ENCODE data around the gene FHOD1.

The FHOD1 gene

GRCh38 chr16:67192781-67193361 is 54.4 kb downstream of the FHOD1 start:
- Histone ChIP-seq H3K4me3 (ENCODE audit: low read depth, low read length) (peak overlapping the region; percentile 100), H3K27ac (ENCODE audit: low read depth, low read length) (peak overlapping the region; percentile 82; the same call in 1 of the 2 replicates), H3K9me3 (ENCODE audit: control insufficient read depth, insufficient read depth, low read depth, low read length) (no peaks in the 10 kb centered on the region), H3K27me3 (ENCODE audit: control insufficient read depth, insufficient read depth, low read length) (no peaks in the 10 kb centered on the region), H3K4me1 (ENCODE audit: control insufficient read depth, insufficient read depth, low read length) (peaks cover 7% of the 10 kb centered on the region; the same call in 1 of the 2 replicates), H3K9ac (ENCODE audit: low read length) (peak overlapping the region; percentile 90), H3K36me3 (ENCODE audit: control insufficient read depth, insufficient read depth, low read length) (peaks cover 46% of the 10 kb centered on the region)

DNA sequence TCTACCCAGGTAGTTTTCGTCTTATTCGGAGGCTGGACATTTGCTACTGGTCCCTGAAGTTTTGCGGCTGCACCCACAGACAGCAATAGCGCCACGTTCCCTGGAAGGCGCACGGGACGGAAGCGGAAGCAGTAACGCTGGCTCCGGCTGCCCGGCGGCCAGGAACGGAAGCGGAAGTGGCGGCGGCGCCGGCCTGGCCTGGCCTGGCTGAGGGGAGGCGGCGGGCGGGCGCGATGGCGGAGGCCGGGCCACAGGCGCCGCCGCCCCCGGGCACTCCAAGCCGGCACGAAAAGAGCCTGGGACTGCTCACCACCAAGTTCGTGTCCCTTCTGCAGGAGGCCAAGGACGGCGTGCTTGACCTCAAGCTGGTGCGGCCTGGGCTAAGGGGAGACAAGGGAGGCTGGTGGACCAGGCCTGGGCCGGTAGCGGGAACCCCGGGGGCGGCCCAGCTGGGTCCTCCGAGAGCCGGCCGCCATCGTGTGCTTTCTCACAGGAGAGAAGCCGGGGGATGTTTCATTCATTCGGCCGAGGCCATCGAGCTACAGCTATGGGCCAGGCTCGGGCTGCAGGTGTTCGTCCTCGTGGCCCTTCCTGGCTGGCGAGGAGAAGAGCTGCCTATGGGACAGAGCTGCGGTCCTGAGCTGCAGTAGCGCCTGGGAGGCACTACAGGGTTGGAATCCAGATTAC is 55.1 kb downstream of the FHOD1 start, which contains the start of gene E2F4:
E2F4 (plus strand) TSS at position 161 of the 687 bp plus-strand sequence; CDS start at position 234, 73 bp downstream.
- peaks cover 8% of the 10 kb centered on the region; the same call in 1 of the 2 replicates for H3K4me1 ChIP-seq (ENCODE audit: control insufficient read depth, insufficient read depth, low read length)
- no peaks in the 10 kb centered on the region for H3K9me3 ChIP-seq (ENCODE audit: control insufficient read depth, insufficient read depth, low read depth, low read length)
- H3K4me3 ChIP-seq (ENCODE audit: low read depth, low read length) = peak within 1 kb of the TSS; percentile 100
- no peaks in the 10 kb centered on the region for H3K27me3 ChIP-seq (ENCODE audit: control insufficient read depth, insufficient read depth, low read length)
- peak within 1 kb of the TSS; percentile 90 for H3K9ac ChIP-seq (ENCODE audit: low read length)
- H3K36me3 ChIP-seq (ENCODE audit: control insufficient read depth, insufficient read depth, low read length) = peaks cover 39% of the 10 kb centered on the region
- H3K27ac ChIP-seq (ENCODE audit: low read depth, low read length) = peak within 1 kb of the TSS; percentile 82

GRCh38 chr16:67191411-67191994 is 55.8 kb downstream of the FHOD1 start:
- Histone ChIP-seq H3K4me3 (ENCODE audit: low read depth, low read length) (peak overlapping the region; percentile 100), H3K27me3 (ENCODE audit: control insufficient read depth, insufficient read depth, low read length) (peaks cover 3% of the 10 kb centered on the region; the same call in 1 of the 2 replicates), H3K9me3 (ENCODE audit: control insufficient read depth, insufficient read depth, low read depth, low read length) (no peaks in the 10 kb centered on the region), H3K4me1 (ENCODE audit: control insufficient read depth, insufficient read depth, low read length) (peaks cover 14% of the 10 kb centered on the region; the same call in 1 of the 2 replicates), H3K27ac (ENCODE audit: low read depth, low read length) (no peak overlapping the region), H3K9ac (ENCODE audit: low read length) (no peak overlapping the region), H3K36me3 (ENCODE audit: control insufficient read depth, insufficient read depth, low read length) (peaks cover 33% of the 10 kb centered on the region)

DNA sequence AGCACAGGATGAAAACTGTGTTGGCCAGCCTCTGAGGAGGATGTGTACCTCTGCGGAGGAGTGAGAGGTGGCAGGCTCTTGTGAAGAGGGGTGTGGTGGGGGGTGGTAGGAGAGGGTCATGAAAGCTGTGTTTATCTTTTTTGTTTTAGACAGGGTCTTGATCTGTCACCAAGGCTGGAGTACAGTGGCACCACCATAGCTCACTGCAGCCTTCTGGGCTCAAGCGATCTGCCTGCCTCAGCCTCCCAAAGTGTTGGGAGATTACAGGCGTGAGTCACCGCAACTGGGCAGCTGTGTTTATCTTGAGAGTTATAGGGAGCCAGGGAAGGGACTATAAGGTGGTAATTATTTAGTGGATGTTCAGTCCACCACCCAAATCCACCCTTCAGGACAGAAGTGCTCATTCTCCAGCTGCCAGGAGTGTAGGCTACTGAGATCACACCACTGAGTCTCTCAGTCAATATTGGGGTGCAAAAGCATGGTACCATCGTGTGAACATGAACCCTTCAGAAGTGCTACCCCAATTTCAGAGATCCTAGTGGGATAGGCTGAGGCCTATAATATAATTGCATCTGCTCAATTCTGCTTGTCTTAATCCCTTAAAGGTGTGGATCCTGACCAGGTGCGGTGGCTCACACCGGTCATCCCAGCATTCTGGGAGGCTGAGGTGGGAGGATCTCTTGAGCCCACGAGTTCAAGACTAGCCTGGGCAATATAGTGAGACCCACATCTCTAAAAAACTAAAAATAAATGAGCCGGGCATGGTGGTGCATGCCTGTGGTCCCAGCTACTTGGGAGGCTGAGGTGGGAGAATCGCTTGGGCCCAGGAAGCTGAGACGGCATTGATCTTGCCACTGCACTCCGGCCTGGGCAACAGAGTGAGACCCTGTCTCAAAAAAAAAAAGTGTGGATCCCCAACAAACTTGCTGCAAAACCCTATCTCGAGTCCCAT is 56.6 kb downstream of the FHOD1 start:
- H3K36me3 ChIP-seq (ENCODE audit: control insufficient read depth, insufficient read depth, low read length) = peaks cover 25% of the 10 kb centered on the region
- no peaks in the 10 kb centered on the region for H3K9me3 ChIP-seq (ENCODE audit: control insufficient read depth, insufficient read depth, low read depth, low read length)
- H3K4me1 ChIP-seq (ENCODE audit: control insufficient read depth, insufficient read depth, low read length) = peaks cover 19% of the 10 kb centered on the region; the same call in 1 of the 2 replicates
- peaks cover 11% of the 10 kb centered on the region for H3K27me3 ChIP-seq (ENCODE audit: control insufficient read depth, insufficient read depth, low read length)
- H3K4me3 ChIP-seq (ENCODE audit: low read depth, low read length) = no peak overlapping the region
- H3K9ac ChIP-seq (ENCODE audit: low read length) = no peak overlapping the region
- no peak overlapping the region for H3K27ac ChIP-seq (ENCODE audit: low read depth, low read length)

- Histone ChIP-seq H3K9ac (ENCODE audit: low read length) (no peak within 1 kb of the TSS), H3K27me3 (ENCODE audit: control insufficient read depth, insufficient read depth, low read length) (peaks cover 17% of the 10 kb centered on the region), H3K36me3 (ENCODE audit: control insufficient read depth, insufficient read depth, low read length) (peaks cover 18% of the 10 kb centered on the region), H3K4me3 (ENCODE audit: low read depth, low read length) (no peak within 1 kb of the TSS), H3K27ac (ENCODE audit: low read depth, low read length) (no peak within 1 kb of the TSS), H3K4me1 (ENCODE audit: control insufficient read depth, insufficient read depth, low read length) (peaks cover 23% of the 10 kb centered on the region; the same call in 1 of the 2 replicates), H3K9me3 (ENCODE audit: control insufficient read depth, insufficient read depth, low read depth, low read length) (no peaks in the 10 kb centered on the region)
These were observed 57.2 kb downstream of the FHOD1 start, which contains the start of gene EXOC3L1 for GRCh38 chr16:67190041-67190440. TSS of gene EXOC3L1 (minus strand) at chr16:67190136. CDS start at chr16:67189676, 460 bp downstream.

DNA sequence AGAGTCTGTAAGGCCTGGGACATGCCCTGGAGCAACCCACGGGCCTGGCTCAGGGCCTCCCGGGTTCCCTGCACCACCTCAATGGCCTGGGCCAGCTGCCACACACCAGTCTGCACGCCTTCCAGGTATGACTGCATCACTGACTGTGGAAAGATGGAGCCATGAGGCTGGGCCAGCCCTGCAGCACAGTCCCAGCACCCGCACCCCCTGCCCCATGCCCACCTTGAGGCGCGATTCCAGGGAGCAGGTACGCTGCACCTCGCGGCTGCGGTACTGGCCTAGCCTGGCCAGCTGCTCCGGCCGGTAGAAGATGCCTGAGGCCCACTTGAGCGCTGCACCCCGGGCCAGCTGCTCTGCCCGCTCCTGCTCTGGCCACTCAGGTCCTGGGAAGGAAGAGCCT is 58.5 kb downstream of the FHOD1 start:
- Histone ChIP-seq H3K4me1 (ENCODE audit: control insufficient read depth, insufficient read depth, low read length) (peaks cover 28% of the 10 kb centered on the region; the same call in 1 of the 2 replicates), H3K36me3 (ENCODE audit: control insufficient read depth, insufficient read depth, low read length) (peaks cover 6% of the 10 kb centered on the region), H3K27me3 (ENCODE audit: control insufficient read depth, insufficient read depth, low read length) (peaks cover 28% of the 10 kb centered on the region), H3K9ac (ENCODE audit: low read length) (no peak overlapping the region), H3K4me3 (ENCODE audit: low read depth, low read length) (no peak overlapping the region), H3K27ac (ENCODE audit: low read depth, low read length) (no peak overlapping the region), H3K9me3 (ENCODE audit: control insufficient read depth, insufficient read depth, low read depth, low read length) (no peaks in the 10 kb centered on the region)

DNA sequence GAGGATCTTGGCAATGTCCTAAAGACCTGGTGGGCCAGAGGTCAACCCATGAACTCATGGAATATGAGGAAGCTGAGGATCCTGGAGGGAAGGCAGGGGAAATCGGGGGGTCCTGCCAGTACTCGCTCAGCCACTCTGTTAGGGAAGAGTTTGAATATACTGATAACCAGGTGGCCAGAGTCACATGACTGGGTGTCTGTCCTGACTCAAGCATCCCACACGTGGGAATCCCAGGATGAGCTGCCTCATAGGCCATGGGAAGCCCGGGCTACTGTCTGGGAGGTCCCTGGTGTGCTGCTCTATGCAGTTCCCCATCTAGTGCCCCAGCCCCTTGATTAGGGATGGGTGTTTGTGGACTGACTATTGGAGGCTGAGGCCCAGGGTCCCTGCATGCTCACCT is 59.0 kb downstream of the FHOD1 start:
- Histone ChIP-seq H3K9ac (ENCODE audit: low read length) (no peak overlapping the region), H3K4me3 (ENCODE audit: low read depth, low read length) (no peak overlapping the region), H3K27ac (ENCODE audit: low read depth, low read length) (no peak overlapping the region), H3K27me3 (ENCODE audit: control insufficient read depth, insufficient read depth, low read length) (peaks cover 28% of the 10 kb centered on the region), H3K36me3 (ENCODE audit: control insufficient read depth, insufficient read depth, low read length) (peaks cover under 1% of the 10 kb centered on the region; the same call in 1 of the 2 replicates), H3K4me1 (ENCODE audit: control insufficient read depth, insufficient read depth, low read length) (peaks cover 28% of the 10 kb centered on the region; the same call in 1 of the 2 replicates), H3K9me3 (ENCODE audit: control insufficient read depth, insufficient read depth, low read depth, low read length) (no peaks in the 10 kb centered on the region)

DNA sequence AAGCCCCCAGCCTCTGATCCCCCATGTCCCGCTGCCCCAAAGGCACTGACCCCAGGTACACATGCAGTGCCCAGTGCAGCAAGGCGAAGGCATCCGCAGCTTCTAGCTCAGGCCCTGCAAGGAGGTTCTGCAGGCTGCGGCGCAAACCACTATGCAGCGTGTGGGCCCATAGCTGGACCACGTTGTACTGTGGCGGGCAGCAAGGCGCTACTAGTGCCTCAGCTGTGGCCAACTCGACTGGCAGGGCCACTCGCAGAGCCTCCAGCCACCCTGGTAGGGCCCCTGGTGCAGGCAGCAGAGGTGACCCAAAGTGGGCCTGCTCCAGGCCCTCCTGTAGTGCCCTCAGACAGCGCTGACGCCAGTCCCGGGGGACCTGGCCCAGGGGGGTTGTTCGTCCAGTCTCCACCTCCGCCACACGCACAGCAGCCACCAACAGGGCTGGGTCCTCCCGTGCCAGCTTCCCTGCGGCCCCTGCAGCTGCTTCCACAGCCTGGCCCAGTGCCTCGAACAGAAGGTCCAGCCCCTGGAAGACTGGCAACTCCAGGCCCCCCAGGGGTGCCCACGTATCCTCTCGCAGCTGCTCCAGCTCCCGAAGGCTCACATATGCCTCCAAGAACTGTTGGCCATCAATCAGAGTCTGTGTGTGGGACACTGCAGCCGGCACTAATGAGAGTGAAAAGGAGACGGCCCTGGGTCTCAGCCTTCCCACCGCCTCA is 59.9 kb downstream of the FHOD1 start:
- Histone ChIP-seq H3K4me3 (ENCODE audit: low read depth, low read length) (no peak overlapping the region), H3K36me3 (ENCODE audit: control insufficient read depth, insufficient read depth, low read length) (no peaks in the 10 kb centered on the region), H3K9me3 (ENCODE audit: control insufficient read depth, insufficient read depth, low read depth, low read length) (no peaks in the 10 kb centered on the region), H3K9ac (ENCODE audit: low read length) (no peak overlapping the region), H3K27me3 (ENCODE audit: control insufficient read depth, insufficient read depth, low read length) (peaks cover 28% of the 10 kb centered on the region), H3K27ac (ENCODE audit: low read depth, low read length) (no peak overlapping the region), H3K4me1 (ENCODE audit: control insufficient read depth, insufficient read depth, low read length) (peaks cover 28% of the 10 kb centered on the region; the same call in 1 of the 2 replicates)

- H3K27me3 ChIP-seq (ENCODE audit: control insufficient read depth, insufficient read depth, low read length) = peaks cover 28% of the 10 kb centered on the region
- no peaks in the 10 kb centered on the region for H3K9me3 ChIP-seq (ENCODE audit: control insufficient read depth, insufficient read depth, low read depth, low read length)
- no peaks in the 10 kb centered on the region for H3K36me3 ChIP-seq (ENCODE audit: control insufficient read depth, insufficient read depth, low read length)
- no peak overlapping the region for H3K4me3 ChIP-seq (ENCODE audit: low read depth, low read length)
- no peak overlapping the region for H3K27ac ChIP-seq (ENCODE audit: low read depth, low read length)
- H3K4me1 ChIP-seq (ENCODE audit: control insufficient read depth, insufficient read depth, low read length) = peaks cover 28% of the 10 kb centered on the region; the same call in 1 of the 2 replicates
- H3K9ac ChIP-seq (ENCODE audit: low read length) = no peak overlapping the region
These were observed 60.7 kb downstream of the FHOD1 start for GRCh38 chr16:67186550-67186950.

DNA sequence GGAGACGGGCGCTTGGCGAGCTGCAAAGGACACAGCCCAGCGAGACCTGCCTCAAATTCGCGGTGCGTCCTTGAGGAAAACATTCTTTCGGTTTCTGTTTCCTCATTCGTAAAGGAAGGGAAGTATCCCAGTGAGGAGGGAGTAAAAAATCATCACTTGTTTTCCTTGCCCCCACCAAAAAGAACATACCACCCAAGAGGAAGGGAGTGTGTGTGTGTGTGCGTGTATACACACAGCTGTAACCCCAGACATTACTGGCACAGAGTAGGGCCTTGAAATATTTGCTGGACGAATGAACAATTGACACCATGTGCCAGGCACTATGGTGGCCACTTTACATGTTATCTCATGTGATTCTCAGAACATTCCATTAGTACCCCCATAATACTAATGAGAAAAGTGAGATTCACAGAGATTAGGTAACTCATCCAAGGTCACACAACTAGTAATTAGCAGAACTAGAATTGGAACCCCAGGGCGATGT is 61.6 kb downstream of the FHOD1 start:
- Histone ChIP-seq H3K9ac (ENCODE audit: low read length) (no peak overlapping the region), H3K4me3 (ENCODE audit: low read depth, low read length) (no peak overlapping the region), H3K9me3 (ENCODE audit: control insufficient read depth, insufficient read depth, low read depth, low read length) (no peaks in the 10 kb centered on the region), H3K4me1 (ENCODE audit: control insufficient read depth, insufficient read depth, low read length) (peaks cover 28% of the 10 kb centered on the region; the same call in 1 of the 2 replicates), H3K27me3 (ENCODE audit: control insufficient read depth, insufficient read depth, low read length) (peaks cover 28% of the 10 kb centered on the region), H3K36me3 (ENCODE audit: control insufficient read depth, insufficient read depth, low read length) (no peaks in the 10 kb centered on the region), H3K27ac (ENCODE audit: low read depth, low read length) (no peak overlapping the region)

Measured in HUES6 (cell line).